ENCODE data around the gene ARHGAP25.

DNA sequence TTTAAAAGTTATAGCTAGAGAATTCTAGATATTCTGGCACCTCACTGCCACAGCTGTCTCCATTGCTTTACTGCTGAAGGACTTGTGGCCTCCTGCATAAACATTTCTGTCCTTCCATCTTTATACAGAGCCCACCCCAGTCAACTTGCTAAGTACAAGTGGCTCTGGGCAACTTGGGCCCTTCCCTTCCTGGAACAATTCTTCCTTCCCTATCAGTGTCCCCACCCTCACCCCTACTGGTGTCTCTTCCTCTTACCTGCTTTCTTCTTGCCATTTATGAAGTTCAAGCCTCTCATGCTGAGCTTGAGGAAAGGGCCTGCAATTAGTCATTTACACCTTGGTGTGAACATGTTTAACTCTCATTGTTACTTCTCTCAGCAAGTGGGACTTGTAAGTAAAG, 45.0 kb downstream of the ARHGAP25 start:
- TF ChIP-seq RAD21 (IDR thresholded peaks at IDR 0.05): no peak
- no peak for TF ChIP-seq CTCF (IDR thresholded peaks at IDR 0.05; ENCODE audit: low read depth, low read length, missing input control)
- no peak for TF ChIP-seq ATF3 (IDR thresholded peaks at IDR 0.05)
- TF ChIP-seq SP1 (IDR thresholded peaks at IDR 0.05): no peak
- no peak for TF ChIP-seq TAF1 (conservative IDR thresholded peaks at IDR 0.05)
- no peak for TF ChIP-seq YY1 (IDR thresholded peaks at IDR 0.05)
- TF ChIP-seq, protein P1, sequence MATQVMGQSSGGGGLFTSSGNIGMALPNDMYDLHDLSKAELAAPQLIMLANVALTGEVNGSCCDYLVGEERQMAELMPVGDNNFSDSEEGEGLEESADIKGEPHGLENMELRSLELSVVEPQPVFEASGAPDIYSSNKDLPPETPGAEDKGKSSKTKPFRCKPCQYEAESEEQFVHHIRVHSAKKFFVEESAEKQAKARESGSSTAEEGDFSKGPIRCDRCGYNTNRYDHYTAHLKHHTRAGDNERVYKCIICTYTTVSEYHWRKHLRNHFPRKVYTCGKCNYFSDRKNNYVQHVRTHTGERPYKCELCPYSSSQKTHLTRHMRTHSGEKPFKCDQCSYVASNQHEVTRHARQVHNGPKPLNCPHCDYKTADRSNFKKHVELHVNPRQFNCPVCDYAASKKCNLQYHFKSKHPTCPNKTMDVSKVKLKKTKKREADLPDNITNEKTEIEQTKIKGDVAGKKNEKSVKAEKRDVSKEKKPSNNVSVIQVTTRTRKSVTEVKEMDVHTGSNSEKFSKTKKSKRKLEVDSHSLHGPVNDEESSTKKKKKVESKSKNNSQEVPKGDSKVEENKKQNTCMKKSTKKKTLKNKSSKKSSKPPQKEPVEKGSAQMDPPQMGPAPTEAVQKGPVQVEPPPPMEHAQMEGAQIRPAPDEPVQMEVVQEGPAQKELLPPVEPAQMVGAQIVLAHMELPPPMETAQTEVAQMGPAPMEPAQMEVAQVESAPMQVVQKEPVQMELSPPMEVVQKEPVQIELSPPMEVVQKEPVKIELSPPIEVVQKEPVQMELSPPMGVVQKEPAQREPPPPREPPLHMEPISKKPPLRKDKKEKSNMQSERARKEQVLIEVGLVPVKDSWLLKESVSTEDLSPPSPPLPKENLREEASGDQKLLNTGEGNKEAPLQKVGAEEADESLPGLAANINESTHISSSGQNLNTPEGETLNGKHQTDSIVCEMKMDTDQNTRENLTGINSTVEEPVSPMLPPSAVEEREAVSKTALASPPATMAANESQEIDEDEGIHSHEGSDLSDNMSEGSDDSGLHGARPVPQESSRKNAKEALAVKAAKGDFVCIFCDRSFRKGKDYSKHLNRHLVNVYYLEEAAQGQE (IDR thresholded peaks at IDR 0.05): no peak
- TF ChIP-seq, protein P2, sequence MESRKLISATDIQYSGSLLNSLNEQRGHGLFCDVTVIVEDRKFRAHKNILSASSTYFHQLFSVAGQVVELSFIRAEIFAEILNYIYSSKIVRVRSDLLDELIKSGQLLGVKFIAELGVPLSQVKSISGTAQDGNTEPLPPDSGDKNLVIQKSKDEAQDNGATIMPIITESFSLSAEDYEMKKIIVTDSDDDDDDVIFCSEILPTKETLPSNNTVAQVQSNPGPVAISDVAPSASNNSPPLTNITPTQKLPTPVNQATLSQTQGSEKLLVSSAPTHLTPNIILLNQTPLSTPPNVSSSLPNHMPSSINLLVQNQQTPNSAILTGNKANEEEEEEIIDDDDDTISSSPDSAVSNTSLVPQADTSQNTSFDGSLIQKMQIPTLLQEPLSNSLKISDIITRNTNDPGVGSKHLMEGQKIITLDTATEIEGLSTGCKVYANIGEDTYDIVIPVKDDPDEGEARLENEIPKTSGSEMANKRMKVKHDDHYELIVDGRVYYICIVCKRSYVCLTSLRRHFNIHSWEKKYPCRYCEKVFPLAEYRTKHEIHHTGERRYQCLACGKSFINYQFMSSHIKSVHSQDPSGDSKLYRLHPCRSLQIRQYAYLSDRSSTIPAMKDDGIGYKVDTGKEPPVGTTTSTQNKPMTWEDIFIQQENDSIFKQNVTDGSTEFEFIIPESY (IDR thresholded peaks at IDR 0.05): no peak
